GM19043 (cell line): ENCODE data around the gene APOA1.
"Not testable (repeated sequence)": the region's sequence is repeated elsewhere in the genome, so short reads cannot be mapped to it uniquely, and the experiment has no call there.

ENCODE experiments used
- ATAC-seq: cut with Tn5 transposase; IDR thresholded peaks from one replicate; pipeline ENCODE4 v1.9.1; 2021; ENCODE audit warnings: low read depth; ENCODE audit not compliant: unreplicated experiment

Gene APOA1

DNA sequence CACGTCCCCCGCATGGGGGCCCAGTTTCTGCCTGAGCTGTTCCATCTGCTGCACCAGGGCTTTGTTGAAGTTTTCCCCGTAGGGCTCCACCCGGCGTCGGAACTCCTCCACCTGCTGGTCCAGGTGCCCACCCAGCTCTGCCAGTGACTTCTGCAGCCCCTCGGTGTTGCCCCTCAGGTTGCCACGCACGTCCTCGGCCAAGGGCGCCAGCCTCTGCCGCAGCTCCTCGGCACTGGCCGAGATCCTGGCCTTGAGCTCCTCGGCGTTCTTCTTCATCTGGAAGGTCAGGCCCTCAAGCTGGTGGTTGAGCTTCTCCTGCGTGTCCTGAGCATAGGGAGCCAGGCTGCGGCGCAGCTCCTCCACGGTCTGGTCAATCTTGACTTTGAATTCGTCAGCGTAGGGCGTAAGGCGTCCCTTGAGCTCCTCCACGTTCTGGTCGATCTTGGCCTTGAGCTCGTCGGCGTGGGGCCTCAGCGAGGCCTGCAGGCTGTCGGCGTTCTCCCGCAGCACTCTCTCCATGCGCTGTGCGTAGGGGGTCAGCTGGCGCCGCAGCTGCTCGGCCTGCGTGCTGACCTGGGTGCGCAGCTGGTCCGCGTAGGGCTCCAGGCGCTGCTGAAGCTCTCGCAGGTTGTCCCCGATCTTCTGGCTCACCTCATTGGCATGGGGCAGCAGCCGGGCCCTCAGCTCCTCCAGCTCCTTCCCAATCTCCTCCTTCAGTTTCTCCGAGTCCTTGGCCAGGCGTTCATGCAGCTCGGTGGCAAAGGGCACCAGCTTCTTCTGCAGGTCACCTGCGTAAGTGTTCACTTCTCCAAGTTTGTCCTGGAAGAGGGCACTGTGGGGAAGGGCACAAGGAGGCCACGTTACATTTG lies 16.1 kb downstream of the APOA1 start:
- no peak for ATAC-seq

- ATAC-seq, result no peak
Observed at GRCh38 chr11:116819049-116819448, 18.4 kb downstream of the APOA1 start.

- ATAC-seq, result no peak
Observed at GRCh38 chr11:116814502-116814901, 22.9 kb downstream of the APOA1 start.

DNA sequence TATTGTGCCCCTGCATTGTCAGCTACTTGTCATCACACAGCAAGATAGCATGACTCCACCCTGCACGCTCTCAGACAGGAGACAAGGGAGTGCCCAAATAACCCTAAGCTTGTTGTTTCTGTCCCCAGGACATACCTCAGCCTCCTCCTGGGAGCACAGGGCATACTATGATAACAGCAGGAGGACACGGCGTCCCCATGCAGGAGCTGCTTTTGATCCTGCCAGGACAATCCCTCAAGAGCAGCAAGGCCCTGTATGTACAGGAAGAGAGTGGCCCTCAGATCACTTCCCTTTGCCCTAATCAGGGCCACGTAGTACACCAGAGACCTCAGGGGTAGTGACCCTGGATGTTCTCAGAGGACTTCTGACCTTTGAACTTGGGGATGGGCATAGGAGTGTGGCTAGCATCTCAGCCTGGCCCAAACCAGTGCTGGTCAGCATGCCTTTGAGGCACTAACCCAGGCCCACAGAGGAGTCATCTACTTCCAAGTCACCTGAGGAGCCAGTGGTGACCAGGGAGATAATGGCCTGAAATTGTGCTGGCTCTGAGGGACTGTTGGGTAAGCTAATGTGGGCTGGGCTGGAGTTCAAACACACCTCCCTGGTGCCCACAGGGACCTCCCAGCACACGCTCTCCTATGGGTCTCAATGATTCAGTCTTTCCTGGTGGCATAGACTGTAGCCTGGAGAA lies 23.5 kb downstream of the APOA1 start:
- no peak for ATAC-seq

GRCh38 chr11:116813170-116813569 lies 24.3 kb downstream of the APOA1 start:
- no peak for ATAC-seq

DNA sequence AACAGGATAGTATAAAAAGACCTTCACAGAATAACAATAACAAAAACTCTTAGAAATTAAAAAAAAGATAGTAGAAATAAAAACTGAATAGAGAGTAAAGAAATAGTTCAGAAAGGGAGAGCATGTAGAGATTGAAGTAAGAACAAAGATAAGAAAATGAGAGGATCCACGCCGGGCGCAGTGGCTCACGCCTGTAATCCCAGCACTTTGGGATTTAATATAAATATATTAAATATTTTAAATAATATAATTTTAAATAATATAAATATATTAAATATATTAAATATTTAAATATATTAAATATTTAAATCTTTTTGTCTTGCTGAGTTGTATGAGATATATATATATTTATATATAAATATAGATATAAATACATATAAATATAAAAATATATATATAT lies 25.3 kb downstream of the APOA1 start:
- ATAC-seq, result no peak

- no peak for ATAC-seq
Observed at GRCh38 chr11:116811194-116811593, 26.2 kb downstream of the APOA1 start.

- no peak for ATAC-seq
Observed at GRCh38 chr11:116808262-116809175, 28.9 kb downstream of the APOA1 start.

GRCh38 chr11:116807601-116808261 lies 29.7 kb downstream of the APOA1 start:
- ATAC-seq, result no peak

GRCh38 chr11:116804001-116804400 lies 33.4 kb downstream of the APOA1 start:
- no peak for ATAC-seq

DNA sequence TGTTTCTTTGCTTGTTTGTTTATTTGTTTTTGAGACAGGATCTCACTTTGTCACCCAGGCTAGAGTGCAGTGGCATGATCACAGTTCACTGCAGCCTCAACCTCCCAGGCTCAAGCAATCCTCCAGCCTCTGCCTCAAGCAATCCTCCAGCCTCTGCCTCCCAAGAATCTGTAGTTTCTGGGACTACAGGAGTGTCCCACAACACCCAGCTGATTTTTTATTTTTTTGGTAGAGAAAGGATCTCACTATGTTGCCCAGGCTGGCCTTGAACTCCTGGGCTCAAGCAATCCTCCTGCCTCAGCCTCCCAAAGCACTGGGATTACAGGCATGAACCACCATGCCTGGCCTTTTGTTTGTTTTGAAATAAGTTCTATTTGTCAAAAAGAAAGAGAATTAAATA lies 35.8 kb downstream of the APOA1 start:
- ATAC-seq, result not testable (repeated sequence)

GRCh38 chr11:116800610-116801009 lies 36.8 kb downstream of the APOA1 start:
- ATAC-seq, result no peak

DNA sequence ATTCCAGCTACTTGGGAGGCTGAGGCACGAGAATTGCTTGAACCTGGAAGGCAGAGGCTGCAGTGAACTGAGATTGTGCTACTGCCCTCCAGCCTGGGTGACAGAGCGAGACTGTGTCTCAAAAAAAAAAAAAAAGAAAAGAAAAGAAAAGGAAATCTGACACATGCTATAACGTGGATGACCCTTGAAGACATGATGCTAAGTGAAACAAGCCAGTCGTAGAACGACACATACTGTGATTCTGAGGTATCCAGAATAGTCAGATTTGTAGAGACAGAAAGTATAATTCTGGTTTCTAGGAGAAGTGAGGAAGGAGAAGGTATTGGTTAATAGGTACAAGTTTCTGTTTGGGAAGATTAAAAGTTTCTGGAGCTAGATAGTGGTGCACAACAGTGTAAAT lies 39.1 kb downstream of the APOA1 start:
- ATAC-seq, result no peak

DNA sequence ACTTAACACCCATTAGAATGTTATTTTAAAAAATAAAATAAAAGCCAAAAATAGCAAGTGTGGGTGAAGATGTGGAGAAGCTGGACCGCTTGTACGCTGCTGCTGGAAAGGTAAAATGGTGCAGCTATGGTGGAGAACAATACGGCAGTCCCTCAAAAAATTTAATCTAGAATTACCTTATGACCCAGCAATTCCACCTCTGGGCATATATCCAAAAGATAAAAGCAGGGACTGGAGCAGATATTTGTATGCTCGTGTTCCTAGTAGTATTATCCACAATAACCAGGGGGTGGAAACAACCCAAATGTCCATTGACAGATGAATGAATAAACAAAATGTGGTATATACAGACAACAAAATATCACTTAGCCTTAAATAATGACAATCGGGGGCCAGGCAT lies 39.6 kb downstream of the APOA1 start:
- no peak for ATAC-seq

DNA sequence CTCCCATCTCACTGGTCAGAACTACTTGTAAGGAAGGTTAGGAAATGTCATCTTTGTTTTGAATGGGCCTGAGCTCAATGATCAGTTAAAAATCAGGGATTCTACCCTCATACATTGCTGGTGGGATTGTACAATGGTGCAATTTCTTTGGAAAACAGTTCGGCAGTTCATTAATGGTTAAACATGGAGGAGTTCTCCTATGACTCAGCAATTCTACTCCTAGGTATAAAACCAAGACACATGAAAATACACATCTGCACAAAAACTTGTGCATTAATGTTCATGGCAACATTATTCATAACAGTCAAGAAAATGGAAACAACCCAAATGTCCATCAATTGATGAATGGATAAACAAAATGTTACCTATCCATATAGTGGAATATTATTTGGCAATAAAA lies 40.9 kb downstream of the APOA1 start:
- ATAC-seq, result no peak

DNA sequence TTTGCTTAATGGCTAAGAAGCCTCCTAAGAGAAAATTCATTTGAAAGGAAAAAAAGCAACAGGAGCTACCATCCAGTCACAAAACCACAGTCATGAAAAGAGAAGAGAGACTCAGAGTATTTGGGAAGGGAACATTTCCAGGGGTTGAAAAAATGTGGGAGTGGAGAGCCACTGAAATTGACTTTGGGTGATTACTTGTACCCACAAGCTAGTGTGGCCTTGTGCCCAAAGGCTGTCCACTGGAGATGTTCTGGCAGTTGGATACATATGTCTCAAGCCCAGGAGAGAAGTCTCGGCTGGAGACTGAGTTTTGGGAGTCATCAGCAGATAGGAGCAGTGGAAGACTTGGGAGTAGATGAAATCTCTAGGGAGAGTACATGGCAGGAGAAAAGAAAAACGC lies 42.6 kb downstream of the APOA1 start:
- no peak for ATAC-seq

DNA sequence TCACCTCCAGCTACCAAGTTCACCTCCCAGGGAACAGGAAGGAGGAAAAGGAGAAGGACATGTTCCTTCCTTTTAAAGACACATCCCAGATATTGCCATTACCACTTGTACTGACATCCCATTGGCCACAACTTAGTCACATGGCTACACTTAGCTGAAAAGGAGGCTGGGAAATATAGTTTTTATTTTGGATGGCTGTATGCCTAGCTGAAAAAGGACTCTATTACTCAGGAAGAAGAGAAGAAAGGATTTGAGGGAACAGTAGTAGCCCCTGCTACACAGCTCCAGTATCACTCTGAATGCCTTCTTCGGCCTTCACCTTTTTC lies 43.7 kb downstream of the APOA1 start:
- ATAC-seq, result no peak

DNA sequence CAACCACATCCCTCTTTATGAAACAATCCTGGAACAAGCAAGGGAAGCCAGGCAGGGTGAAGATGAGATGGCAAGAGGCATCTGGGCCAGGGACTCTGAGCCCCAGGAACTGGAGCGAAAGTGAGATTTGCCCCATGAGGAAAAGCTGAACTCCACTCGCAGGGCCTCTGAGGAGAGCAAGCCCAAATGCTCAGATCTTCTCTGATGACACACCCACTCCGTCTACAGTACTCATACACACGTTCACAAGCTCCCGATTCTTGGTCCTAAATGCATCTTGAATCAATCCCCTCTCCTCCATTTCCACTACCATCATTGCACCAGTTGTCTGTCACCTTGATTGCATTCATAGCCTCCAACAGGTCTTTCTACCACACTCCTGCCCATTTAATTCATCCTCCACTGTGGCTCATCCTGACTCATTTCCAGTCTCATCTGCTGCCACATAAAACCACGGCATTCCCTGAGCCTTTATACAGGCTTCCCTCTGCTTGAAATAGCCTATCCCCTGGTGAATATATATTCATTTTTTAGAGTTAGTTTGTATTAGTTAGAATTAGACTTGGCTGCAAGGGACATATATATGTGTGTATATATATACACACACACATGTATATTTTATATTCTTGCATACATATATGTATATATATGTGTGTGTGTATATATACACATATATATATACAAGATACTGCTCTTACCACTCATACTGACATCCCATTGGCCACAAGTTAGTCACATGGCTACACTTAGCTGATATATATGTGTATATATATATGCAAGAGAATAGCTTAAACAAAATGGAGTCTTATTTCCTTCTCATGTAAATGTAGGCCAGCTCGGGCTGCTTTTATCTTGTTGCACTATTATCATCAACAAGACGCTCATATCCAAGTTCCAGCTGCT lies 44.3 kb downstream of the APOA1 start:
- ATAC-seq, result no peak

DNA sequence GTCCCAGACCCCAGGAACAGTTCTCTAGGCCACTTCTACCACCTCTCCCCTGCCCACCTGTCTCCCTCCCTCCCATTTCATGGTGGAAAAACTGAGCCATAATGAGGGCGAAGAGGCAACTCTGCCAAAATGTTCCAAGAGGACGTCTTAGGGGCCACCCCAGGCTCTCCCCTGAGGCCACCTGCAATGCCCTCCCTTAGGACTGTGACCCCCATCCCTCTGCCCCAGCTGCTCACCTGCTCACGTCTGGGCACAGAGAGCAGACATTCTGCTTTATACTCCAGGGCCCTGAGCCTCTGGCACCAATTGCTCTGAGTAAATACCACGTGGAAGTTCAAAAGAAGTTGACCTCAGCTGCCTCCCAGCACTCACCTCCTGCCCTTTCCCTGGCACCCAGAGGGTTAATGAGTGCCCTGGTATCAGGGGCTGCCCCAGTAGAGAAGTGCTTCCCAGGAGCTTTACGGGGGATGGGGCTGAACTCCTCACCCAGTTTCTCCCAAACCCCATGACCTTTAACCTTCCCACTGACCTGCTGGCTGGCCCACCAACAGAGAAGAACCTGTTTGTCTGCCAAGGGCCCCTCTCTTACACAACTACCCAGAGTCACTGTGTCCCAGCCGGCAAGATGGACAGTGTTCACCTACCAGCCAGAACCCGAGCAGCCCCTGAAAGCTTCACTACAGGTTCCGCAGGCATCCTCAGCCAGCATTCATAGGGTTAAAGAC lies 45.1 kb downstream of the APOA1 start:
- ATAC-seq, result no peak
